ENCODE results near the gene AFDN. TPM values are rescaled to one million over a fixed set of nuclear protein-coding genes. Genes with fewer than 3 reads are reported as not detected.

Gene AFDN
- total RNA-seq, 8 experiments from 2014 or later, result 18.1 to 161 (median 103) TPM

DNA sequence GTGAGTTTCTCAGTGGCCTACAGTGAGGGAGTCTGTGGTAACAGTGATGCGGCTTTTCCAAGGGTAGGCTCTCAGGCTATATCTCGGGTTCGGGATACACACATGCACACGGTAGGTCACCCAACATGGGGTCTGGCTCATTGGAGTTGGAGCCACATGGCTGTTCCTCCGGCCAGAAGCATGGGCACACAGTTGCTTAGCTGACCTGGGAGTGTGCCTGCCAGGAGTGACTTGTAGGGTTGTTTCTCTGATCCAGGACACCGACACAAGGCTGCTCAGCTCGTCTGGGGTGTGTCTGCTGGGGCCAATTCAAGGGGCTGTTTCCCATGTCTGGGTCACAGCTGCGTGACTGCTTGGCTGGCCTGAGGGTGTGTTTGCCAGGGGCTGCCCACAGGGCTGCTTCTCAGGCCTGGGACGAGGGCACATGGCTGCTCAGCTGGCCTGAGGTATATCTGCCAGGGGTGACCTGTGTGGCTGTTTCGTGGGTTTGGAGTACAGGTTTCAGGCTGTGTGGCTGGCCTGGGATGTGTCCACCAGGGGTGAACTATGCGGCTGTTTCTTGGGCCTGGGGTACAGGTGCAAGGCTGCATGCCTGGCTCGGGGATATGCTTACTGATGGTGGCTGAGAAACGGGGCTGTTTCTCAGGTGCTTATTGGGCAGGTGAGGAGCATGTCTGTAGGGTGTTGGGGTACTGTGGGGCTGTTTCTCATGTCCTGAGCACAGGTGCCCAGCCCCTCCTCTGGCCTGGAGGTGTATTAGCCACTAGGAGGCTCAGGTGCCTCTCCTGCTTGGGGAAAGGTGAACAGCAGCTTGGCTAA is 185.9 kb downstream of the AFDN start:
- in situ Hi-C loops (cut with MboI; ENCODE audit: low pct_unique_long_range_greater_than_20kb in 2 of 9, low sequenced_read_pairs in 9 of 9, unreplicated experiment in 9 of 9), result no loop called here
- Histone ChIP-seq H3K4me1 (replicated peaks in 1 of 2) (no peaks in the 10 kb centered on the region), H3K27ac (no peak overlapping the region), H3K4me3 (no peak overlapping the region)
- 33 to 100% (median 80%) methylated on average over 1 to 10 of the region's 13 CpGs; no CpG with 5 or more reads in 1 of the 10 experiments for WGBS, 10 experiments
- no peak for ATAC-seq (replicated peaks in 6 of 8)

GRCh38 chr6:168013250-168013915 is 186.7 kb downstream of the AFDN start:
- Histone ChIP-seq H3K4me3 (no peak overlapping the region), H3K27ac (no peak overlapping the region), H3K4me1 (replicated peaks in 1 of 2) (no peaks in the 10 kb centered on the region)
- in situ Hi-C loops (cut with MboI; ENCODE audit: low pct_unique_long_range_greater_than_20kb in 2 of 9, low sequenced_read_pairs in 9 of 9, unreplicated experiment in 9 of 9), result no loop called here
- no peak for ATAC-seq (replicated peaks in 6 of 8)
- 20 to 100% (median 86%) methylated on average over 1 to 5 of the region's 7 CpGs; no CpG with 5 or more reads in 4 of the 10 experiments for WGBS, 10 experiments

DNA sequence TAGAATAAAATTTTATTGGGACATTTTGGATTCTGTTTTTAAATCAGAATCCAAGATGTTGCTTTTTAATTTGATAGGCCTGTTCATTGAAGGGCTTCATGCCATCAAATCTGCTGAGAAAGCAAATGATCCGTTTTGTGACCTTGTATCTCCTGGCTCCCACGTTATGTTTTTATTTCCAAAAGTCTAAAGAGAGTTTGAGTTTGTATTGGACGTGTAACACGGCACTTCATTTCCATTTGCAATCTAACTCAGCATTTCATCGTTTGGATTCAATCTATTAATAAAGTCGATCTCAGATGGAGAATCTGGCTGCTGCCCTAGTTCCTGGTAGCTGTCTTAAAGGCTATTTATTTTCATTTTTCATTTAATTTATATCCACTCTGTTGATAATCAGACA is 187.7 kb downstream of the AFDN start:
- Histone ChIP-seq H3K27ac (no peak overlapping the region), H3K4me3 (no peak overlapping the region), H3K4me1 (replicated peaks in 1 of 2) (no peaks in the 10 kb centered on the region)
- no peak for ATAC-seq (replicated peaks in 6 of 8)
- in situ Hi-C loops (cut with MboI; ENCODE audit: low pct_unique_long_range_greater_than_20kb in 2 of 9, low sequenced_read_pairs in 9 of 9, unreplicated experiment in 9 of 9), result no loop called here
- WGBS, 10 experiments, result 0 to 94% (median 86%) methylated on average over 2 to 6 of the region's 6 CpGs

DNA sequence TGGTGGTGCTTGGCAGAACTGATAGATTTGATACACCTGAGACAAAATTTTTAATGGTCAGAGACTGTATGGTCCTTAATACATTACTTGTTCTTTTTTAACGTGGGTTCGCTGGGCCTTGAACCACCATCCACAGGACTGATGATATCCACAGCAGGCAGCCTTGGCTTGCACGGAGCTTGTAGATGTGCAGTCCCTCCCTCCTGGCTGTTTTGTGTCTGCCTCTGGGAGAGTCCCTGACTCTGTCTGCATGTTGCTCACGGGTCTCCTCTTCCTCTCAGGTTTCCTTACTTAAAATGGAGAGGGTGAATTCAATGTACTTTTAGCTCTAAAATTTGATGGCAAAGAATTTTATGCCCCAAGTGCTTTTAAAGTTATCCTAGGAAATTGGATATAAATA is 188.3 kb downstream of the AFDN start:
- H3K4me3 ChIP-seq, result no peak overlapping the region
- in situ Hi-C loops (cut with MboI; ENCODE audit: low pct_unique_long_range_greater_than_20kb in 2 of 9, low sequenced_read_pairs in 9 of 9, unreplicated experiment in 9 of 9), result no loop called here
- no peak overlapping the region for H3K27ac ChIP-seq
- no peaks in the 10 kb centered on the region for H3K4me1 ChIP-seq (replicated peaks in 1 of 2)
- ATAC-seq (replicated peaks in 6 of 8), result no peak
- whole genome bisulfite sequencing, 10 experiments, result 20 to 100% (median 79%) methylated on average over 1 to 4 of the region's 4 CpGs; no CpG with 5 or more reads in 3 of the 10 experiments

DNA sequence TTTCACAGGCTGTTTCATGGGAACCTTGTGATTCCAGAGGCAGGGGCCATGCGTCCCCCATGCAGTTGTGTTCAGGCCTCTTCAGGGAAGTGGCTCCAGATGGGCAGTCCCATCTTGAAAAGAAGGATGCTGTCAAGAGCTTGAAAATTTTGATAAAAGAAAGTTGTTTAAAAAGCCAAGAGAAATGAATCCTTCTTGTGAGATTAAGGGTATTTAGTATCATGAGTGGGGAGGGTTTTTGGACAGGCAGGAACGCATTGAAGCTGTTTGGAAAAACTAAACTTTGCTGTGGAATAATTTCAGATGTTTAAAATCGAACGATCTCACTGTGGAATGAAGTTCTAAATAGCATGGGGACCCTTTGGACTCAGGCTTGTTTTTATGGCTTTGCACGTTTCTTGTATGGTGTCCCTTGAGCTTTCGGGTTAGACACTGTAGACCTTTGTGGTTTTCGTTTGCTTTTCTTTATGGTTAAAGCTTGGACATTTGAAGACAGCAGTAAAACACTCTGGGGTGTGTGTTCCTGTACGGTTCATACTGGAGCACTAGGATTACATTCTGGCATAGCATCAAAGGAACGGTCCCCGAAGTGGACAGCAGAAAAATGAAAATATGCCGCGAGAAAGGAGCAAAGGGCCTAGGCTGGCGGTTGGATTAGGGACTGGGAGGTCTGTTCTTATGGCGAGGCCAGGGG is 188.9 kb downstream of the AFDN start:
- H3K27ac ChIP-seq, result no peak overlapping the region
- no peak overlapping the region for H3K4me3 ChIP-seq
- in situ Hi-C loops (cut with MboI; ENCODE audit: low pct_unique_long_range_greater_than_20kb in 2 of 9, low sequenced_read_pairs in 9 of 9, unreplicated experiment in 9 of 9), result no loop called here
- ATAC-seq (replicated peaks in 6 of 8), result no peak
- H3K4me1 ChIP-seq (replicated peaks in 1 of 2), result no peaks in the 10 kb centered on the region
- 48 to 100% (median 83%) methylated on average over 1 to 13 of the region's 14 CpGs for WGBS, 10 experiments

DNA sequence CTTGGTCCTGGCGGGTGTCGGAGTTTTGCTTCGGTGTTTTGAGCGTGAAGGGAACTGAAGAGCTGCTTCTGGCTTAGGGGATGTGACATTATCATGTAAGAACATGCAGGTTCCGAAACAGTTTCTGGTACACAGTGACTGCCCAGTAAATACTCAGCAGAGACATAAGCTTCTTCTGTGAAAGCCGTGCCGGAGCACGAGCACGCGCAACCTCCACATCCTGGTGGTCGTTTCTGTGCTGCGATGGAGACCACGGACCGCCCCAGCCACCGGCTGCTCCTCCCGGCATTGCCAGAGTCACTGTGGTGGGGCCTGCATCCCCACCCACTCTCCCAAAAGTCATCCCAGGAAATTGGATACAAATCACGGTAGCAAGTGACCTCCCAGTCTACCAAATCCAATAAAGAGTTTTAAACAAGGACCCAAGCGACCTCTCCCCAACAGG is 189.5 kb downstream of the AFDN start:
- Histone ChIP-seq H3K4me3 (no peak overlapping the region), H3K27ac (no peak overlapping the region), H3K4me1 (replicated peaks in 1 of 2) (no peaks in the 10 kb centered on the region)
- WGBS, 10 experiments, result 20 to 91% (median 80%) methylated on average over 1 to 12 of the region's 18 CpGs; no CpG with 5 or more reads in 3 of the 10 experiments
- in situ Hi-C loops (cut with MboI; ENCODE audit: low pct_unique_long_range_greater_than_20kb in 2 of 9, low sequenced_read_pairs in 9 of 9, unreplicated experiment in 9 of 9), result no loop called here
- no peak for ATAC-seq (replicated peaks in 6 of 8)

- peak in 4 of 8 experiments; percentile 60 to 71 (median 67) for ATAC-seq (replicated peaks in 6 of 8)
Observed at GRCh38 chr6:168016721-168017525, 190.2 kb downstream of the AFDN start.

GRCh38 chr6:168017629-168018028 is 190.9 kb downstream of the AFDN start:
- Histone ChIP-seq H3K27ac (no peak overlapping the region), H3K4me3 (no peak overlapping the region), H3K4me1 (replicated peaks in 1 of 2) (no peaks in the 10 kb centered on the region)
- in situ Hi-C loops (cut with MboI; ENCODE audit: low pct_unique_long_range_greater_than_20kb in 2 of 9, low sequenced_read_pairs in 9 of 9, unreplicated experiment in 9 of 9), result no loop called here
- ATAC-seq (replicated peaks in 6 of 8), result no peak
- WGBS, 10 experiments, result 0 to 88% (median 73%) methylated on average over 1 to 11 of the region's 11 CpGs; no CpG with 5 or more reads in 1 of the 10 experiments

More at GRCh38 chr6:168016721-168017525, 190.2 kb downstream of the AFDN start:
- 30 to 100% (median 75%) methylated on average over 1 to 11 of the region's 18 CpGs; no CpG with 5 or more reads in 2 of the 10 experiments for WGBS, 10 experiments
- H3K27ac ChIP-seq, result no peak overlapping the region
- H3K4me3 ChIP-seq, result no peak overlapping the region
- in situ Hi-C loops (cut with MboI; ENCODE audit: low pct_unique_long_range_greater_than_20kb in 2 of 9, low sequenced_read_pairs in 9 of 9, unreplicated experiment in 9 of 9), result no loop called here
- H3K4me1 ChIP-seq (replicated peaks in 1 of 2), result no peaks in the 10 kb centered on the region

GRCh38 chr6:168018664-168019063 is 192.0 kb downstream of the AFDN start:
- Histone ChIP-seq H3K27ac (no peak overlapping the region), H3K4me1 (replicated peaks in 1 of 2) (no peaks in the 10 kb centered on the region), H3K4me3 (no peak overlapping the region)
- no peak for ATAC-seq (replicated peaks in 6 of 8)
- in situ Hi-C loops (cut with MboI; ENCODE audit: low pct_unique_long_range_greater_than_20kb in 2 of 9, low sequenced_read_pairs in 9 of 9, unreplicated experiment in 9 of 9), result no loop called here
- 60 to 100% (median 89%) methylated on average over 1 to 7 of the region's 15 CpGs; no CpG with 5 or more reads in 3 of the 10 experiments for WGBS, 10 experiments

- WGBS, 10 experiments, result 48 to 93% (median 77%) methylated on average over 3 to 8 of the region's 8 CpGs; no CpG with 5 or more reads in 2 of the 10 experiments
- H3K4me3 ChIP-seq, result no peak overlapping the region
- H3K4me1 ChIP-seq (replicated peaks in 1 of 2), result peaks cover 0 to 3% of the 10 kb centered on the region in 2 donors
- no peak for ATAC-seq (replicated peaks in 6 of 8)
- in situ Hi-C loops (cut with MboI; ENCODE audit: low pct_unique_long_range_greater_than_20kb in 2 of 9, low sequenced_read_pairs in 9 of 9, unreplicated experiment in 9 of 9), result no loop called here
- no peak overlapping the region for H3K27ac ChIP-seq
Observed at GRCh38 chr6:168020242-168020641, 193.5 kb downstream of the AFDN start.

GRCh38 chr6:168021581-168021980 is 194.9 kb downstream of the AFDN start:
- WGBS, 10 experiments, result 48 to 100% (median 83%) methylated on average over 3 to 5 of the region's 5 CpGs
- ATAC-seq (replicated peaks in 6 of 8), result no peak

More at GRCh38 chr6:168021581-168021980, 194.9 kb downstream of the AFDN start:
- Histone ChIP-seq H3K4me1 (replicated peaks in 1 of 2) (peaks cover 0 to 3% of the 10 kb centered on the region in 2 donors), H3K27ac (no peak overlapping the region), H3K4me3 (no peak overlapping the region)
- in situ Hi-C loops (cut with MboI; ENCODE audit: low pct_unique_long_range_greater_than_20kb in 2 of 9, low sequenced_read_pairs in 9 of 9, unreplicated experiment in 9 of 9), result no loop called here

Data from motor neuron (in vitro differentiated cells).